GM18498 (cell line): Measurements from ENCODE around the gene GAMT.

ENCODE experiments used
- ATAC-seq: cut with Tn5 transposase; IDR thresholded peaks from one replicate; pipeline ENCODE4 v1.9.1; 2021; ENCODE audit warnings: mild to moderate bottlenecking, moderate library complexity; ENCODE audit not compliant: unreplicated experiment

The GAMT gene

GRCh38 chr19:1386945-1387683, 14.2 kb downstream of the GAMT start:
- no peak for ATAC-seq

DNA sequence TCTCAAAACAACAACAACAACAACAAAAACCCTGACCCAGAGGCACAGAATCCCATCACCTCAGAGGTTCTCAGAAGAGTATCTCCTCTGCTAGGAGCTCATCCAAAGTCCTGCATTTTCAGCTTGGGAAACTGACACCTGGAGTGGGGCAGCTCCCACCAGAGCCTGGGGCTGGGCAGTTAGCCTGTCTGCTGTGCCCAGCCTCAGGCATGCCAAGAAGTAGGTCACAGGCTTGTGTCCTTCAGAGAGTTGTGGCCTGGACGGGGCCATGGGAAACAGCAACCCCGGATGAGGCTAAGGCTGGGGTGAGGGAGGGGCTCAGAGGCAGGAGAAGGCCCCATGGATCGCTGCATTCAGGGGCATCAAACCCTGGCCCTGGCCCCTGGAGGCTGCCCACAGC, 15.5 kb downstream of the GAMT start:
- no peak for ATAC-seq

GRCh38 chr19:1384478-1385110, 16.7 kb downstream of the GAMT start:
- ATAC-seq, result no peak

DNA sequence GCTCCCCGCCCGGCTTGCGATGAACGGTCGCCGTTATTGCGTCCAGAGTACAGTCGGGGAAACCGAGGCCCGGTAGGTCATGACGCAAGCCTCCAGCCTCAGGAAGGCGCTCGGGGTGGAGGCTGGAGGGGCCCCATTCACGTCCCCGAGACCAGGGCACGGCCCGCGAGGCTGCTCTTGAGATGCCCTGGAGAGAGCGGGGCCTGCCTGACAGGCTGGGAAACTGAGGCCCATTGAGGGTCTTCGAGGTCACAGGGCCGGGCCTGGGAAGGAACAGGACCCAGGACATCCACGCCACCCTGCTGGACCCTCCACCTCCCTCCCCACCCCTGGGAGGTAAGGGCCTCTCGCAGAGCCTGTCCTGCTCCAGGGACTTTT, 17.3 kb downstream of the GAMT start:
- peak; percentile 4 for ATAC-seq

GRCh38 chr19:1383312-1384084, 17.8 kb downstream of the GAMT start, which contains the start of gene NDUFS7:
Gene NDUFS7, plus strand, starts transcription at chr19:1383907. Its CDS starts 20 bp downstream, at chr19:1383927.
- ATAC-seq, result peak; percentile 77

DNA sequence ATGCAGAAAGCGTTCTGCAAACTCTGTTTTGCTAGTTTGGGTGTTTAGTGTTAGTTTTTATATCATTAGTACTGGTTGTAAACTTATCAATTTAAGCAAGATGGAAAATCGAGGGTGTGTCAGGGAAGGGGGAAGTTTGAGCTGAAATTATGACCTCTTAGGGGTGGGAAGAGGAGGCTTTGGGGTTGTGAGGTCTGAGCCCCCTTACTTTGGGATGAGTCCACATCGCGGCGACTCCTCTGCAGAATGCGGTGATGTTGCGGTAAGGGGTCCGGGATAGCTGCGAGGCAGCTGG, 18.4 kb downstream of the GAMT start:
- no peak for ATAC-seq

DNA sequence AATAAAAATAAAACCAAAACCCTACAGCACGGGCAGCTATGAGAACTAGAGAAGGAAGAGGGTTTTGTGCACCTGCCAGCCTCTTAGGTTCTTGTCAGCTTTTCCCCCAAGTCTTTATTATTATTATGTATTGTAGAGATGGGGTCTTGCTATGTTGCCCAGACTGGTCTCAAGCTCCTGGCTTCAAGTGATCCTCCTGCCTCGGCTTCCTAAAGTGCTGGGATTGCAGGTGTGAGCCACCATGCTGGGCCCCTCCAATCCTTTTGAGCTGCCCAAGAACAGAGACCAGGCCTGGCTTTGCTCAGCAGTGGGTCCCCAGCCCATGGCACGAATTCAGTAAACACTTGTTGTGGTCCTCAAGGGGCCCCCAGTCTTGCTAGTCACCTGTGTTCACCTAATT, 19.1 kb downstream of the GAMT start:
- ATAC-seq, result no peak

DNA sequence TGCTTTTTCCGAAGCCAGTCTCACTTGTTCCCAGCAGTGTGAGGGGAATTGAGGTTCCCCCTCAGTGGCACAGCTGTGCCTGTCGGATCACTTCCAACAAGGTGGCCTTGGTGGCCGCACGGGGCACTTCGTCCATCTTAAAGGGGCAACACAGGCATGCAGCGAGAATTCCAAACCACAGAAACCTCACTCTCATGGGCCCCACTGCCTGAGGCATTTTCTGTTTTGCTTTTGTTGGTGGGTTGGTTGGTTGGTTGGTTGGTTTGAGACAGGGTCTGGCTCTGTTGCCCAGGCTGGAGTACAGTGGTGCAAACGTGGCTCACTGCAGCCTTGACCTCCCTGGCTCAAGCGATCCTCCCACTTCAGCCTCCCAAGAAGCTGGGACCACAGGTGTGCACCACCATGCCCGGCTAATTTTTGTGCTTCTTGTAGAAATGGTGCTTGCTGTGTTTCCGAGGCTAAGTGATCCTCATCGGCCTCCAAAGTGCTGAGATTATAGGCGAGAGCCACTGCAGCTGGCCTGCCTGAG, 21.3 kb downstream of the GAMT start:
- no peak for ATAC-seq

- ATAC-seq, result no peak
These were observed 22.0 kb downstream of the GAMT start for GRCh38 chr19:1379126-1379905.

DNA sequence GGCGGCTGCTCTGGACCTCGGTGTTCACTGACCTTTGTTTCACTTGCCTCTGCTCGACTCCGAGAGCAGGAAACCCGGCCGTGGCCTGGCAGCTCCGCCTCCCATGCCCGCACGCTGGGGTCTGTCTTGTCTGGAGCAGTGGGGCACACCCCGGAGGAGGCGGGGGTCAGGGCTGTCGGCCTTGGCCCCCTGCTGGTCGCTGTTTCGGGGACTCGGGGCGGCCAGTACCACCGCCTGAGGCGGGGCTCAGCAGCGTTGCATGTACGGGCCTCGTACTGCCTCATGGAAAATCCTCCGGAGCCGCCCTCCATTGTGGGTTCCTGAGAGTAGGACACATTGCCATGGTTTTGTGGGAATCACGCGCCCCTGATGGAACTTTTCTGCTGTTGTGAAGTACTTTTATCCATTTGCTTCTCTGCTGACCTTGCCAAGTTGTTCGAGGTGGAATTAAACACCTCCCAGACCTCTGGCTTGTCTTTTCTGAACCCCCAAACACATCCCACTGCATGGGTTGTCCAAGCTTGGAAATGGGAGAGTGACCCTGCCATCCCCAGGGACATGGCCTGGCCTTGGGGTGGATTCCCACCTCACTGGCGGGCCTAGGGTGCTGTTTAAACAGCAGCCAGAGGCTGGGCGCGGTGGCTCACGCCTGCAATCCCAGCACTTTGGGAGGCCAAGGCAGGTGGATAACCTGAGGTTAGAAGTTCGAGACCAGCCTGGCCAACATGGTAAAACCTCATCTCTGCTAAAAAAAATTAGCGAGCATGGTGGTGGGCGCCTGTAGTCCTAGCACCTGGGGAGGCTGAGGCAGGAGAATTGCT, 23.2 kb downstream of the GAMT start:
- no peak for ATAC-seq

DNA sequence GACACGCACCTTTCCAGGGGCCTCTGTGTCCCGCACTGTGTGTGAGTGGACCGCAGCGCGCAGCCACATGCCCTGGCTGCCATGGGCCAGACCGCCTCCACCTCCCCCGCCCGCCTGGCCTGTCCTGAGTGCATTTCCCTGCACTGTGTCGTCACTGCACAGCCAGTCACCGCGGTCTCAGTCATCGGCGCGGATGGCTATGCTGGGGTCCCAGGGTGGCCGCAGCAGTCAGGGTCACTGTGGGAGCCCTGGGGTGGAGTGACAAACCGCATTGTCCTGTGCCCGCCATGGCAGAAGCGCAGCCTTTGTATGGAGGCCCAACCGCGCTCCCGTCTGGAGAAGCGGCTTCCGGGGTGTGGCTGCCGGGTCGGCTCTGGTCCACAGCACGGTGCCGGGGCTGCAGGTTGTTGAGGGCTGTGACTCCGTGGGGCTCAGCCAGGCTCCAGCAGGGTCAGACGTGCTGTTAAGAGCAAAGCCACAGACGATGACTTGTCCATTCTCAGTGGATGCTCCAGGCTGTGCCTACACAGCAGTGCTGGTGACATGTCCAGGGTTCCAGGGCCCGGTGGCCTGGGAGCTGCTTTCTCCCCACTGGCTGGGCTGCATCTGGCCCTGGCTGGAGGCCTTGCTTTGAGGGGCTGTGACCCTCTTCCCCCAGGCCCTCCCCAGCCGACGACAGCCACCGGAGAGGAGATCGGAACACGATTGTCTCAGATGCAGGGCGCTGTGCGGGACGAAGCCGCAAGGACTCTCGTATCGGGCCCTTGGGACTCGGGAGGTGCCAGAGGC, 24.0 kb downstream of the GAMT start:
- no peak for ATAC-seq

- ATAC-seq, result no peak
These were observed 24.9 kb downstream of the GAMT start for GRCh38 chr19:1376415-1376805.

- ATAC-seq, result no peak
These were observed 27.1 kb downstream of the GAMT start for GRCh38 chr19:1374250-1374577.

DNA sequence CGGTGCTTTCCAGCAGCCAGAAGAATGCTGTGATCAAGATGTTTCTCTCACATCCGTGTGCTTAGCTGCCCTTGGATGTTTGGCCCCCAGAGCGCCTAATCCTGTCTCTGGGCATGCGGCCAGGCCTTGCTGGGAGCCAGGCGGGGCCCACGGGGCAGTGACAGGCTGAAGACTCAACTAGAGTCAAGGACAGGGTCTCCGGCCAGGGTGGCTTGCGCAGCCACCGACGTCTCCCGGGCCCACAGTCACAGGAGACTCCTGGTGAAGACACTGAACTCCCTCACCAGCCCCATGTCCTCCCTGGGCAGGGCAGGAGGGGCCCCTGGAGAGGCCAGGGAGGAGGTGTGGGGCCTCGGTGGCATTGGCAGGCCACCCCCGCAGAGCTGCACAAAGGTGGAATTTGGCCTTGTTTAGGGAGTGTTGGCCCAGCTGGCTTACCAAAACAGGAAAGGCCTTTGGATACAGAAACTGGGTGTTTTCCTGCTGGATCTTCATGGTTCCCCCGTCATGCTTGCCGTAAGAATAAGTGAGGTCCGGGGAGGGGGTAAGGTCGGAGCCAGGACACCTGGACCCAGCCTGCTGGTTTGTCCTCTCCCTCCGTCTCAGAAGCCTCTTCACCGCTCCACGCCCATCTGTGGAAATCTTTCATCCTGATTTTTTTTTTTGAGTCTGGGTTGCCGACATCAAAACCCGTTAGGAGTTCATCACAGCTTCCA, 27.6 kb downstream of the GAMT start:
- no peak for ATAC-seq

DNA sequence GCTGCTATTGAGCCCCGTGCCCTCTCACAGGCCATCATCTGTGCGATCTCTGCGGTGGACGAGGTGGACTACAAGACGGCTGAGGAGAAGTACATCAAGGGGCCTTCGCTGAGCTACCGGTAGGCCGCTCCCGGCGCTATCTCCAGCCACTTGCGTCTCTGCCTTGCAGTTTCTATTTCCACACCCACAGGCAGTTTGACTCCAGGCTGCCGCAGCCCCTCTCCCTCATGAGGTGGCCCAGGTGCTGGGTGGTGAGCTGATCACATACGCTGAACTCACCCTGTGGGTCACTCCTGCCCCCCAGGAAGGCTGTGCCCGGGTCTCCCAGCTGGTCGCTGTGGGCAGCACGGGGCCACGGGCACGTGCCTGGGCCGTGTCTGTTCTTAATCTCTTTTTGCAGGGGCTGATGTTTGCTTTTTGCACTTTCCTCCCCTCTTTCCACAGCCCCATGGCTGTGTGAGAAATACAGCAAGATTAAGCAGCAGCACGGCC, 28.3 kb downstream of the GAMT start:
- ATAC-seq, result no peak

DNA sequence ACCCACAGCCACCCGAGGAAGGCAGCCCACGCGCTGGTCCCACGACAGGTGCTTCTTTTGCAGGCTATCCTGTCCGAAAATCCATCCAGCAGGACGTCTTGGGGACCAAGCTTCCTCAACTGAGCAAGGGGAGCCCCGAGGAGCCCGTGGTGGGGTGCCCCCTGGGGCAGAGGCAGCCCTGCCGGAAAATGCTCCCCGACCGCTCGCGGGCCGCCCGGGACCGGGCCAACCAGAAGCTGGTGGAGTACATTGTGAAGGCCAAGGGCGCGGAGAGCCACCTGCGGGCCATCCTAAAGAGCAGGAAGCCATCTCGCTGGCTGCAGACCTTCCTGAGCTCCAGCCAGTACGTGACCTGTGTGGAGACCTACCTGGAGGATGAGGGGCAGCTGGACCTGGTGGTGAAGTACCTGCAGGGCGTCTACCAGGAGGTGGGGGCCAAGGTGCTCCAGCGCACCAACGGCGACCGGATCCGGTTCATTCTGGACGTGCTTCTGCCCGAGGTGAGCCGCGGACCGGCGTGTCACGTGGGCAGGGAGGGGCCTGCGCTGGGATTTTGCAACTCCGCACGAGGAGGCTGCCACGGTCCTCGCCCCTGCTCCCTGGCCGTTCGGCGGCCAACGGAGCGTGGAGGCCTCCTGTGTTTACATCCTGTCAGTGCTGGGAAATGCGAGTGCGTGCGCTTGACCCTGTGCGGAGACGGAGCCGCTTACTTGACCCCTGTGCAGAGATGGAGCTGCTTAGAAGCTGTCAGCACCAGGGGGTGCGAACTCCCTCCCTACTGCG, 30.6 kb downstream of the GAMT start:
- no peak for ATAC-seq

GRCh38 chr19:1369214-1369805, 32.0 kb downstream of the GAMT start:
- ATAC-seq, result no peak
